ENCODE results near the gene IGF2R.
"Not testable (repeated sequence)": the region's sequence is repeated elsewhere in the genome, so short reads cannot be mapped to it uniquely, and the experiment has no call there.

Gene IGF2R

GRCh38 chr6:160085713-160086505 is 117.0 kb downstream of the IGF2R start:
- Histone ChIP-seq H3K9ac (no peak overlapping the region), H3K27me3 (no peaks in the 10 kb centered on the region), H3K4me1 (peaks cover 14% of the 10 kb centered on the region), H3K4me3 (no peak overlapping the region), H3K27ac (no peak overlapping the region), H3K36me3 (peaks cover 100% of the 10 kb centered on the region), H4K20me1 (peaks cover 12% of the 10 kb centered on the region; the same call in 1 of the 2 replicates), H3K9me3 (peaks cover 6% of the 10 kb centered on the region; the same call in 1 of the 2 replicates), H3K4me2 (no peak overlapping the region)
- no peak for TF ChIP-seq Cebpa-rat (IDR thresholded peaks at IDR 0.05)

DNA sequence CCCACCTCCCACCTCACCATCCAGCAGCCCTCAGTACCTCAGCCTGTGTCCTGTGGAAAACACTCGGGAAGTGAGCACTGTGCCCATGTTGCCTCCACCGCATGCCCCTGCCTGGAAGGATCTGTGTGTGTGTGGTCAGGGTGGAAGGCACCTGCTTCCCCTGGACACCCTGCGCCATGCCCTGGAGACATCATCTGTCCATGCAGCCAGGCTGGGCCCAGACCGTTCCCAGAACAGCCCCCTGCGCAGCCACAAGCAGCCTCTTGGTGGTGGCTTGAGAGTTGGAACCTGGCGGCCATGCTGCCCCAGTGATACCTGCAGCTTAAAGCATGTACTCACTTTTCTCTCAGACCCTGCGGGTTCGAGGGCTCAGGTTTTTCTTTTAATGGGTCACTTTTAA is 117.9 kb downstream of the IGF2R start:
- Histone ChIP-seq H3K9ac (no peak overlapping the region), H4K20me1 (peaks cover 17% of the 10 kb centered on the region; the same call in 1 of the 2 replicates), H3K36me3 (peaks cover 100% of the 10 kb centered on the region), H3K27me3 (no peaks in the 10 kb centered on the region), H3K4me3 (no peak overlapping the region), H3K27ac (no peak overlapping the region), H3K9me3 (no peaks in the 10 kb centered on the region), H3K4me1 (peaks cover 14% of the 10 kb centered on the region), H3K4me2 (no peak overlapping the region)
- no peak for TF ChIP-seq Cebpa-rat (IDR thresholded peaks at IDR 0.05)

- TF ChIP-seq Cebpa-rat (IDR thresholded peaks at IDR 0.05) = no peak
- H3K27me3 ChIP-seq = no peaks in the 10 kb centered on the region
- H3K4me3 ChIP-seq = no peak overlapping the region
- no peak overlapping the region for H3K27ac ChIP-seq
- no peak overlapping the region for H3K4me2 ChIP-seq
- no peak overlapping the region for H3K9ac ChIP-seq
- no peaks in the 10 kb centered on the region for H3K4me1 ChIP-seq
- H4K20me1 ChIP-seq = peaks cover 28% of the 10 kb centered on the region
- peaks cover 100% of the 10 kb centered on the region for H3K36me3 ChIP-seq
- H3K9me3 ChIP-seq = no peaks in the 10 kb centered on the region
These were observed 119.3 kb downstream of the IGF2R start for GRCh38 chr6:160088069-160088783.

DNA sequence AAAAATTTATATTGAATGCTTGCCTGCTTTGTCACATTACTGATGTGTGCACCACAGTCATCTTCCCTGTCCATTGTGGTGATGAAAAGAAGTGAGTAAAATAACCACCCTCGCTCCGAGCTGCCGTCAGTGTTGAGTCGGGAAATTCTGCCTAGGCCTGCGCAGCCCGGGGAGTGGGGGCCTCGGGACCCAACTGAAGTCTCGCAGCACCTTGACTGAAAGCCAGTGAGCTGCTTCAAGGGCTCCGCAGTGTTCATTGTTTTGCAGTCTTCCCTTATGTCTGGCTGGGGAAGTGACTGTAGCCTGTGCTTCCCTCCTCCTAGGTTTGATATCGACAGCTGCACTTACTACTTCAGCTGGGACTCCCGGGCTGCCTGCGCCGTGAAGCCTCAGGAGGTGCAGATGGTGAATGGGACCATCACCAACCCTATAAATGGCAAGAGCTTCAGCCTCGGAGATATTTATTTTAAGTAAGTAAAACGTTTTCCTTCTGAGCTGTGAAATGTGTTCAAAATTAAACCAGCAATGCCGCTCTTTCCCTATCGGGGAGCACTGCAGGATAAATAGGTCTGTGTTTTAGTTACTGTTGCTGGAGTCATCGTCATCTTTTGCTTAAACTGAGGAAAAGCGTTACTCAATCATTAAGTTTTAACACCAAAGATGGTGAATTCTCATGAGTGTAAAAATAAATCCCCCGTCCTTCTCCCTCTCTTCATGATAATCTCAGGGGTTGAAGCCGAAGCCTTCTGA is 120.1 kb downstream of the IGF2R start:
- no peak for TF ChIP-seq Cebpa-rat (IDR thresholded peaks at IDR 0.05)
- Histone ChIP-seq H4K20me1 (peaks cover 36% of the 10 kb centered on the region), H3K4me1 (no peaks in the 10 kb centered on the region), H3K9ac (no peak overlapping the region), H3K27me3 (no peaks in the 10 kb centered on the region), H3K9me3 (no peaks in the 10 kb centered on the region), H3K4me3 (no peak overlapping the region), H3K4me2 (no peak overlapping the region), H3K27ac (no peak overlapping the region), H3K36me3 (peaks cover 100% of the 10 kb centered on the region)

DNA sequence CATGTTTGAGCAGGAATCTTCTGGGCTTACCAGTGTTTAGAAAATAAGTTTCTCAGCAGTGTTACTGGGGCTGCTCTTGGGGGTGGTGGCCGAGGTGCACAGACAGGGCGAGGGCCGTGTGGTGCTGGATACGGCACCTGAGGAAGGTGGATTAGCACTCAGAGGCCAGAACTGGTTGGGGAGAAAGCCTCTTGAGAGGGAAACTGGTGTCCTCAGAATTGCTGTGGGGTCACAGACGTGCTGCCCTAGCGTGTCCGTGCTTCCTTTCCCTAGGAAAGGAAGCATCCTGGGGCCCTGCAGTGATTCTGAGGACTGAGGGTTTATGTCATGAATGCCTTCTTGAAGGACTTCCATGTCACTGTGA is 120.6 kb downstream of the IGF2R start:
- no peak for TF ChIP-seq Cebpa-rat (IDR thresholded peaks at IDR 0.05)
- H3K27ac ChIP-seq = no peak overlapping the region
- no peak overlapping the region for H3K4me3 ChIP-seq
- no peaks in the 10 kb centered on the region for H3K4me1 ChIP-seq
- H3K27me3 ChIP-seq = no peaks in the 10 kb centered on the region
- peaks cover 100% of the 10 kb centered on the region for H3K36me3 ChIP-seq
- no peak overlapping the region for H3K9ac ChIP-seq
- peaks cover 38% of the 10 kb centered on the region for H4K20me1 ChIP-seq
- H3K4me2 ChIP-seq = no peak overlapping the region
- no peaks in the 10 kb centered on the region for H3K9me3 ChIP-seq

DNA sequence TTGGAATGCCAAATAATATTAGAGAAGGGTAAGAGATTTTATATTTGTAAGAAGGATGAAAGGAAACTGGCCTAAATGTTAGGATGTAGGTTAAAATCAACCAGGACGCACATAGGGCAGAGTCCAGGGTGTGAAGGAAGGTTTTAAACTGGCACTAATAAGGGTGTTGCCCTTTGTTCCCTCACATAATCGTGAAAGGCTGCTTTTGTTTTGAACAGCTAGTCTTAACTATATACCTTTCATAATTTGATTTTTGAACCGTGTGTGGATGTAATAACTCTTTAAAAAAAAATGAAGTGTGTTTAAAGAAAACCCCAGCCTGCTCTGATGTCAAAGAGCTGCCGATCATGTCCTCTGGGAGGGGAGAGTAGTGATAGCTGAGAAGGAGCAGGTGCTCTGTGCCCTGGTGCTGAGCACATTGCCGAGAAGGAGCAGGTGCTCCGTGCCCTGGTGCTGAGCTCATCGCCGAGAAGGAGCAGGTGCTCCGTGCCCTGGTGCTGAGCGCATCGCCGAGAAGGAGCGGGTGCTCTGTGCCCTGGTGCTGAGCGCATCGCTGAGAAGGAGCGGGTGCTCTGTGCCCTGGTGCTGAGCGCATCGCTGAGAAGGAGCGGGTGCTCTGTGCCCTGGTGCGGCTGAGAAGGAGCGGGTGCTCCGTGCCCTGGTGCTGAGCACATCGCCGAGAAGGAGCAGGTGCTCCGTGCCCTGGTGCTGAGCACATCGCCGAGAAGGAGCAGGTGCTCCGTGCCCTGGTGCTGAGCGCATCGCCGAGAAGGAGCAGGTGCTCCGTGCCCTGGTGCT is 121.8 kb downstream of the IGF2R start:
- H3K9me3 ChIP-seq, H3K27me3 ChIP-seq, H3K4me2 ChIP-seq, H3K4me1 ChIP-seq, H3K27ac ChIP-seq, H3K9ac ChIP-seq, H3K4me3 ChIP-seq: not testable (repeated sequence)
- H4K20me1 ChIP-seq = peaks cover 41% of the 10 kb centered on the region
- peaks cover 99% of the 10 kb centered on the region for H3K36me3 ChIP-seq

DNA sequence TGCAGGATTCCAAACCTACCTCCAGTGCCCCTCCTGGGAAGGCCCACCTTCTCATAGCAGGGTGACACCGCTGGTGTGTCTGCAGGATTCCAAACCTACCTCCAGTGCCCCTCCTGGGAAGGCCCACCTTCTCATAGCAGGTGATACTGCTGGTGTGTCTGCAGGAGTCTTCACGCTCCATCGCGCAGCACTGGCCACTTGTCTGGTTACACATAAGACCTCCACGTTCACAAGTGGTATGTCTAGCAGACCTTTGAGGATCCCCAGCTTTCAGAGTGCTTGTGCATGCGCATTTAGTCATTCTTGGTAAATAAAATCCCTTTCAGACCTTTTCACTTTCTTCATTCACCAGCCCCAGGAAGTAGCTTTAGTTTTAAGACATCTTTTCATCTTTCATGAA is 123.3 kb downstream of the IGF2R start:
- H3K36me3 ChIP-seq = peaks cover 99% of the 10 kb centered on the region
- H3K9ac ChIP-seq = not testable (repeated sequence)

GRCh38 chr6:160092602-160093001 is 123.7 kb downstream of the IGF2R start:
- no peak overlapping the region for H3K9ac ChIP-seq
- no peak overlapping the region for H3K27ac ChIP-seq
- peaks cover 59% of the 10 kb centered on the region for H4K20me1 ChIP-seq
- no peak overlapping the region for H3K4me3 ChIP-seq
- no peak for TF ChIP-seq Cebpa-rat (IDR thresholded peaks at IDR 0.05)
- H3K36me3 ChIP-seq = peaks cover 99% of the 10 kb centered on the region
- no peaks in the 10 kb centered on the region for H3K9me3 ChIP-seq
- H3K4me1 ChIP-seq = no peaks in the 10 kb centered on the region
- no peak overlapping the region for H3K4me2 ChIP-seq
- no peaks in the 10 kb centered on the region for H3K27me3 ChIP-seq

More for the DNA sequence above, 123.3 kb downstream of the IGF2R start:
- not testable (repeated sequence) for H3K27ac ChIP-seq, H3K9me3 ChIP-seq, H3K27me3 ChIP-seq, H3K4me1 ChIP-seq, H3K4me3 ChIP-seq, H3K4me2 ChIP-seq
- peaks cover 54% of the 10 kb centered on the region for H4K20me1 ChIP-seq

DNA sequence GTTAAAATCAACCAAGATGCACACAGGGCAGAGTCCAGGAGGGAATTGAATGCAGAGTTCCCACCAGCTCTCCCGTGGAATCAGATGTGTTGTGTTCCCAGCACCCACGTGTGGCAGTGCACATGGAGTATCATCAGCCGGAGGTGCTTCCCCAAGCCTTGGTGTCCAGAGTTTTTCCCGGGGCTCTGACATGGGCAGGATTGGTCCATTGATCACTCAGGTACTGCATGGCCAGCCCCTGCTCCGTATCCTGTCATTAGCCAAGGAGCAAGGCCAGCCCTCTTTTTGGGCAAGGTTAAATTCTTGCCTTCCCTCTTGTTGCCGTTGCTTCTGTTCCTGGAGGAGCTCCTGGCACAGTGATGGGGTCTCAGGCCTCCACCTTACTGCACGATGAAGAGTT is 124.2 kb downstream of the IGF2R start:
- H3K27me3 ChIP-seq = no peaks in the 10 kb centered on the region
- no peak overlapping the region for H3K9ac ChIP-seq
- no peak overlapping the region for H3K4me2 ChIP-seq
- H3K4me1 ChIP-seq = no peaks in the 10 kb centered on the region
- no peaks in the 10 kb centered on the region for H3K9me3 ChIP-seq
- H3K4me3 ChIP-seq = no peak overlapping the region
- peaks cover 99% of the 10 kb centered on the region for H3K36me3 ChIP-seq
- H3K27ac ChIP-seq = no peak overlapping the region
- peaks cover 57% of the 10 kb centered on the region for H4K20me1 ChIP-seq
- no peak for TF ChIP-seq Cebpa-rat (IDR thresholded peaks at IDR 0.05)

Data from BLaER1 (cell line).